CD4-positive, alpha-beta T cell treated with Interleukin-15 for 1 hour (primary cell): ENCODE results near the gene CYS1.

Source experiments
- DNase-seq: peaks from one replicate; pipeline ENCODE4 v3.0.0-alpha.2; 2020

CYS1 gene

DNA sequence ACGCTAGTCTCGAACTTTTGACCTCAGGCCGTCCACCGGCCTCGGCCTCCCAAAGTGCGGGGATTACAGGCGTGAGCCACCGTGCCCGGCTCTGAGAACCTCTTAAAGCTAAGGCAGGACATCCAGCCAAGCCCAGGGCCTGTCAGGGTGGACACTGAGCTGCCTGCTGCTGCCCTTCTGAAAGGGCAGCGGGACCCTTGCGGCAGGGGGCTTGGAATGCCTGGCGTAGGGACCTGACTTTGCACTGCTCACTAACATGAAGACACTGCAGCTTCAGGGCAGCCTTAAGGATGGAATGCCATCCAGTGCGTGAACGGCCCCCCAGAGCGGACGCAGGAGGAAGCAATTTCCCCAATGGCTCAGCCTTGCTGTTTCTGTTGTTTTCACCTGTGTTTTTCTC is 9.0 kb downstream of the CYS1 start:
- DNase-seq = no peak

DNA sequence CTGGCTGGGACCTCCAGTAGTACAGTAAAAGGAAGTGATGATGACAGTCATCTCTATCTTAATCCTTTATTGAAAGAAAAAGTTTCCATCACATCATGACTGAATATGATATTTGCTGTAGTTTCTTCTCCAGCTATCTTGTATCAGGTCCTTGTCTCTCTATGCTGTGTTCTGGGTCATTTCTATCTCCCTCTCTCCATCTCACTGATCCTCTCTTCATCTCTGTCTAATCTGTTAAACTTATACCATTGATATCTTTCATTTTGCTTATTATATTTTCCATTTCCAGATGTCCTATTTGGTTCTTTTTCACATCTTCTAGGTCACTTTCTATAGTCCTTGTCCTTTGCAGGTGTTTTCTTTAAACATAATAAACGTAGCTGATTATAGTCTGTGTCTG is 12.3 kb downstream of the CYS1 start:
- no peak for DNase-seq

DNA sequence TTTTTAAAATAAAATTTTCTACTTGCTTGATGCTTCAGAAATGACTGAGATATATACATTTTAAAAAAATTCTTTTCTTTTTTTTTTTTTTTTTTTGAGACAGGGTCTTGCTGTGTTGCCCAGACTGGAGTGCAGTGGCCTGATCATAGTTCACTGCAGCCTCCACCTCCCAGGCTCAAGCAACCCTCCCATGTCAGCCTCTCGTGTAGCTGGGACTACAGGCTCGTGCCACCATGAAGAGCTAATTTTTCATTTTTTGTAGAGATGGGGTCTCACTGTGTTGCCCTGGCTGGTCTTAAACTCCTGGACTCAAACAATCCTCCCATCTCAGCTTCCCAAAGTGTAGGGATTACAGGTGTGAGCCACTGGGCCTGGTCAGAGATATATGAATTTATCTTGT is 12.9 kb downstream of the CYS1 start:
- no peak for DNase-seq

DNA sequence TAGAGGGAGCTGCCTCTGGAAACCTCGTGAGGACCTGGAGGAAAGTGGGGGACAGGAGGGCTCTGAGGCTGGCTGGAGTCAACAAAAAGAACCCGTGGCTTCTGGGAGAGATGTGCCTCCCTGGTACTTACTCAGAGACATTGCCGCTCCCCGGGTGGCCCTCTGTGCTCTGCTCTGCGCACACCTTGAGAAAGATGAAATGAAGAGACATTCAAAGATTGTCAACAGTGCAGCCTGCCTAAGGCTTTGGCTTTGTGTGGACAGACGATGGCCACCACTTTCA is 14.5 kb downstream of the CYS1 start:
- DNase-seq = no peak

DNA sequence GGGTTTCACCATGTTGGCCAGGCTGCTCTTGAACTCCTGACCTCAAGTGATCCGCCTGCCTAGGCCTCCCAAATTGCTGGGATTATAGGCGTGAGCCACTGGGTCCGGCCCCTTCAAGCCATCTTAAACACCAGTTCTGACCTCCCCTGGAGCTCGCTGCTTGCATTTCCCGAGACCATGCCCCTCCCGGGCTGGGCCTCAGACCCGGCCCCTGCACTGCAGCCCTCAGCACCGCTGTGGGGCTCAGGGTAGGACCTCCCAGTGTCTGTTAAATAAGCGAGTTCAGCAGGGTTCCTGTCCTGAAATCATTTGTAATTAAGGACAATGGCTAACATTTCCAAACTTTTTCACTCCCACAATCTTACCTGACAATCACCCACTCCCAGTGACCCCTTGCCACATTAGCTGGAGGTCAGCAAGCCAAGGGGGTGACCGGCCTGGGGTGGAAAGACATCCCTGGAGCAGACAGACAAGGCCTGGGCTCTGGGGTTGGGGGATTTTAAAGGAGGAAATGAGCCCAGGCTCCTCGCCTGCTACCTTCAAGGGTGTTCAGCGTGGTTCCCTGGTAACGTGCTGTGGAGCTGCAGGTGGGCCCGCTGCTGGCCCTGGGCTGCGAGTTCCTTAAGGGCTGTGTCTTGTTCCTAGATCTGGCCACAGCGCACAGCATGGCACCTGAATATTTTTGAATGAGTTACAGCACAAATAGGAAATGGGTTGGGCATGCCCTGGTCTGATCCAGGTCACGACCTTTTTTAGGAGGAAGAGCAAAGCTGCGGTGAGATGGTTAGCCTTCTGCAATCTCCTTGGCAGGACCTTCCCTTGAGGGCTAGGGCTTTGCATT is 15.1 kb downstream of the CYS1 start:
- DNase-seq = no peak

DNA sequence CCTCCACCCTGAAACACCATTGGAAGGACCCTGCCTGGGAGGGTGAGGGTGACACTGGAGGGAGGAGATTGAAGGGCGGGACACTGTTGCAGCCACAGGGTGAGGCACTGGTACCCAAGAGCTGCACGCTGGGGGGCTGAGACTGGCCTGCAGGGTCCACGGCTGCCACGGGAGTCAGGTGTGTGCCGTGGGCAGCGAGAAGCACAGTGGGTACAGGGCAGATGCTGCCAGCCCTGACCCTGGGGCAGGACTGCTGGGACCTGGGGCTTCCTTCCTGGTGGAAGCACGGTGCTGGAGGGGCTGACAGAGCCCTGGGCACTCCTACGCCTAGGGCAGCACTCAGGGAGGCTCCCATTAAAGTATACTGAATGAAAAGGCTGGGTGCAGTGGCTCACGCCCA is 16.6 kb downstream of the CYS1 start:
- DNase-seq = no peak

DNA sequence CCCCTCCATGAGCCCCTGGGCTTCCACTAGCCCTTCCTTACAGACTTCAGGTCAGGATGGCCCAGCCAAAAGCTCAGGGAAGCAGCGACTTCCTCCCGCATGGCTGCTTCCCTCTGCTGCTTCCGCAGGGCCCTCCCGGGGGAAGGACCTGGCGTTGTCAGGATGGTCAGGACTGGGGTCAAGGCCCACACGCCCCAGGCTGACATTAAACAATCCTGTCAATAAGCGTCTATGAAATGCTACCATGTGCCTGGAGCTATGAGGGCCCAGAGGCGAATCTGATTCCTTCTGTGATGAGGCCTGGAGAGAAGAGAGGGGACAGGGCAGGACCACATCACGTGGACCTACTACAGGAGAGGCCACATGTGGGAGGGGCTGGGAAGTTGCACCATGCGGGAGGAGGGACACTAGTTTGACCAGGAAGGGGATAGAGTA is 17.3 kb downstream of the CYS1 start:
- no peak for DNase-seq

DNA sequence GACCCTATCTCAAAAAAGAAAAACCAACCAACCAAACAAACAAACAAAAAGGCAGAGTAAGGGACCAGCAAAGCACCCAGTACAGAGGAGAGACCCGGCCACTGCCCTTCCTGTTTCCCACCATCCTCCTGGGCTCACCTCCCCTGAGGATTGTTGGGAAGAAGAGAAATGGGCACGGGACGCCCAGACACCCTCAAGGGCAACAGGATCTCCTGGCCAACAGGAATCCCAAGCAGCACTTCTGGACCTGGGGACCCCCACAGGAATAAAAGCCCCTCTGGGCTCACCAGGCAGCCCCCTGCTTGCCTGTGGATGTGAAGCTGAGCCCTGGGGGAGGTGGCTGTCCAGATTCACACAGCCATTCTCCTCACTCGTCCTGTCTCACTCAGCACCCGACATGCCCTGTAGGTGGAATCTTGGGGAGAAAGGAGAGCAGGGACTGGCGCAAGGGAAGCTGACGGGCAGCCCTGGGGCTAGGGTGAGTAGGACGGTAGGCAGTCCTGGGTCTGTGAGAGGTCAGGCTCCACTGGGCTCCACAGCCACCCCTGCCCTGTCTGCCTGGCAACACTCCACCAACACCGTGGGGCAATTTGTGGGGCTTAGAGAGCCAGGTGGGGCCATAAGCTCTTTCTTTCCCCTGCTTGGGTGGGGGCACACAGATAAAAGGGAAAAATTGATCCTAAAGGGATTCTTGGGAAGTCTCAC is 18.8 kb downstream of the CYS1 start:
- no peak for DNase-seq

DNA sequence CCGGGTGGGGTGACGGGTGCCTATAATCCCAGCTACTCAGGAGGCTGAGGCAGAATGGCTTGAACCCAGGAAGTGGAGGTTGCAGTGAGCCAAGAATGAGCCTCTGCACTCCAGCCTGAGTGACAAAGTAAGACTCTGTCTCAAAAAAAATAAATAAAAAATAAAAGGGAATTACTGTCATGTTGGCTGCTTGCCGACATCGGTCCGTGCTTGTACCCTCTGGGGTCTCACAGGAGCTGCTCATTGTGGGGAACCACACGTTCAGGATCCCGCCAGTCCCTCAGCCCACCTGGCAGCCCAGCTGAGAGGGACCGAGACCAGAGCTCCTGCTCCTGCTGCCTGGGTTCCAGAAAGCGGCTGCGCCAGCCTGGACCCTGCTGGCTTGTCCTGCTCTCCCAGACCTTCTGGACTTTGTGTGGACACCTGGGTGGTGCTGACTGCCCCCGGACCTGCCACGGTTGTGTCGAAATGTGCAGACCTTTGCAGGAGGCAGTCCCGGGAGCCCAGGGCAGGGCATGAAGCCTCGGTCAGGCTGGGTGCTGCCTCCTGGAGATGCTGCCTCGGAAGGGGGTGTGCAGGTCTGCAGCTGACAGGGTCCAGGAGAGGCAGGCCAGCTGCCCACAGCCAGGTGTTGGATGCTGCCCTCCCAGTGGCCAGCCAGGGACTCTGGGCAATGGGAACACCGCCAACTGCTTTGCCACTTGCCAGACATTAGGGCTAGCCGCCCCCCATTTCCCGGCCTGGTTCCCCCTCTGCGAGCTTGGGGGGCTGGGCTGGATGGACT is 20.5 kb downstream of the CYS1 start:
- DNase-seq = no peak

DNA sequence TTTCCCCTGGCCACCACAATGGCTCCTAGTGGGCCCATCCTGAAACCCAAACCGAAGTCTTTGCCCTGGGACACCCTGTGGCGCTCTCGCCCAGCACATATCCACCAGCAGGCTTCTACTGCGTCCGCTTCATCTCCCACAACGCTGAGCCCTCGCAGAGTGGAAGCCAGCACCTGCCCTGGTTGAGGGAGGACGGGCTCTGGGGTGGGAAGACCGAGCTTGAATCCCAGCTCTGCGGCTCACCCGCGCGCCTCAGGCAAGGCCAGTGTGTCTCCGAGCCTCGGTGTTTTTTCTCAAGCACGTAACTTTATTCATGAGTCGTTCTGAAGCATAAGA is 21.2 kb downstream of the CYS1 start:
- no peak for DNase-seq

DNA sequence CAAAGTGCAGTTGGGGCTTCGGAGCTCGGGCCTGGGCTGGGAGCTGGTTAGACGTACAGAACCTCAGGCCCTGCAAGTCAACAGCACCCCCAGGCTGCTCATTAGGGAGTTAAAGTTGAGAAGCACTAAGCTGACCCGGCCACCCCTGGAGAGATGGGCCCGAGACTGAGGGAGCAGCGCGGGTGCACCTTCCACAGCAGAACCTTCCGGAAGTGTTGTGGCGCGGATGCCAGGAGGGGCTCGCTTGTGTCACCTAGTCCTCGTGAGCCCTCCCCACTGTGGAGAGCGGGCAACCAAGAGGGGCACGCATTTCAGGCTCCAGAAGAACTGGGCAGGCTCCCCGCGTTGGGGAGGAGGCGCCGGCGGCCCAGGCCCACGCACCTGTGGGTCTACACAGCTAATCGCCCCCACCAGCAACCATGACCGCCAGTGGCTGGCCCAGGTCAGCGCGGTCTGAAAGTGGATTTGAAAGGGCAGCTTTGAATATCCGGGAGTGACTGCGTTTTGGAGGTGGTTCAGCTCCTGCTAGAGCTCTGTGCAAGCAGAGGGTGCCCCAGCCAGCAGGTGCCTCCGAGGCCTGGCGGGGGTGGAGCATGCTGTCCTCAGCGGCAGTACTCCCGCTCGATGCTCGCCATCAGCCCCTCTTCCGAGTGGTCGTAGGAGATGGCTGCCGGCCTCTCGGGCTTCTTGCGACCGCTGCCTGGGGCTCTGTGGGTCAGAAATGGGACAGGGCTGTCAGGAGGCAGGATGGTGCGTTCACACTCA is 21.8 kb downstream of the CYS1 start:
- DNase-seq = no peak

DNA sequence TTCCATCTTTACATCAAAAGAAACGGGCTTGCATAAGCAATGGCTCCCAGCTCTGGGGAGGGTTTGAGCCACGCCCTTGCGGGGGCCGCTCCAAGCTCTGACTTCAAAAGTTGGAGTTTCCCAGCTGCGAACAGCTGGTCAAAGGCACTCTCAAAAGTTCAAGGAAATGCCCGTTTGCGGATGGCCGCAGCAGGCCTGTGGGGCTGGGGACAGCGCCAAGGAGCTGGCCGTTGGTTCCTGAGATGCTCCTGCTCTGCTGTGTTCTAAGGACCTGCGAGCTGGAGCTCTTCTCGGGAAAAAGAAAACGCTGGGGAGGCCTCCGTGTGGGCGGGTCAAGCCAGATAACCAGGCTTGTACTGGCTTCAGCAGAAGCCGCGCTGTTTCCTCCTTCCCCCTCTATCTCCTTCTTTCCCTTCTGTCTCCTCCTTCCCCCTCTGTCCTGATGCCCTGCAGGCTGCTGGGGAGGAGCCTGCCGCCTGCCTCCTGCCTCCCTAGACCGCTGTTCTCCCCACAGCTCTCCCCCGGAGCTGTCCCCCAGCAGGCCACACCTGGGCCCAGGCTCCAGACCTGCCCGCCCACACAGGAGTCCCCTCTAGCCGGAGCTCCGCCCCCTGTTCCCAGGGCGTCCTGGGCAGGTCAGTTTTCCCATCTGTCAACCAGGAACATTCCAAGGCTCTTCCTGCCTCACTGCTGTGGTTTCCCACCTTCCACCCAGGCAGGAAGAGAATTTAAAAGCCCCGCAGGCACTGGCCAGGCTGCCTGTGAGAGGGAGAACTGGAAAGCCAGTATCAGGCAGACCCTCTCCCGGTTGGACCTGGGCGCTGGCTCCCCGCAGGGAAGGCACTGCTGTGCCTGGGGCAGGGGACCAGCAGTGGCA is 22.7 kb downstream of the CYS1 start:
- DNase-seq = no peak

DNA sequence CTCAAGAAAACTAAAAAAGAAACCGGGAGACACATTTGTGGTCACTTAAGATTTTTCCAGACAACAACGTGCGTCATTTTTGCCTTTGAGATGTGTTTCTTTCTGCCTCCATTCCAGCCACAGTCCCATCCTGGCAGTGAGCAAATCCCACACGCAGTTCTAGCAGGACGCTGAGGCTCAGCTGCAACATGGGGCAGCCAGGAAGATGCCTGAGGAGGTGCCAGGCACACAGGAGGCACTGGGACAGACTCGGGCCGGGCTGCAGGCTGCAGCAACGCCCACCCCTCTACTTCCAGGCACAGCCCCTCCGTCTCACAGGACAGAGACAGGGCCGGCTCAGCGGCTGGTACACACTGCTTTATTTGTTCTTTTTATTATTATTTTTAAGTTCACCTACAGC is 23.8 kb downstream of the CYS1 start:
- DNase-seq = no peak

DNA sequence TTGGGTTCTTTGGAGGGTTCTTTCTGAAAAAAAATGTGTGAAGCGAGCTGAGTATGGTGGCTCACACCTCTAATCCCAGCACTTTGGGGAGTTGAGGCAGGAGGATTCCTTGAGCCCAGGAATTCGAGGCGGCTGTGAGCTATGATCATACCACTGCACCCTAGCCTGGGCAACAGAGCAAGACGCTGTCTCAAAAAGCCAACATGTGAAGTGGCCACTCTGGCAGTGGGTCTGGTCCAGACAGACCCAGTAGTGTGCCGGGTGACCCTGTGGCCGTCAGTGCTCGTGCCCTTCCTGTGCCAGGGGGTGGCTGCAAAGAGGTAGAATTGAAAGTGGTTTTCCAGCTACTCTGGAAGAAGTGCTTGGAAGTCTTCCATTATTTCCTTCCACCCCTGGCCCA is 25.2 kb downstream of the CYS1 start:
- DNase-seq = no peak

DNA sequence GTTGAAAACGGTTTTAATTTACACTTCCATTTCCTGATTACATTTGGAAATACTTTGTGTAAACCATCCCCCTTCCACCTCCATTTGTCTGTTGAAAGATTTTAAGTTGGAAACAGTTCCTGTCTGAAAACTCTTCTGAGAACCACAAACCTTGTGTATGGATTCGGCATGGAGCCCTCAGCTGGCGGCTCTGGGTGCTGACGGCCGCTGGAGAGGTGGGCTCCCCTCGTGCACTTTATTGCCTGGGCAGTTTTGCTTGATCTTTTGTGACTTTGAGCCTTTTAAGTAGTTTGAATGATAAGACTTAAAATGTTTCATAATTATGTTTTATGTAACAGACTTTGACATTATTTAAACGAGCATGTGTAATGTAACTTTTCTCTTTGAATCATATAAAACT is 25.8 kb downstream of the CYS1 start:
- DNase-seq = no peak

DNA sequence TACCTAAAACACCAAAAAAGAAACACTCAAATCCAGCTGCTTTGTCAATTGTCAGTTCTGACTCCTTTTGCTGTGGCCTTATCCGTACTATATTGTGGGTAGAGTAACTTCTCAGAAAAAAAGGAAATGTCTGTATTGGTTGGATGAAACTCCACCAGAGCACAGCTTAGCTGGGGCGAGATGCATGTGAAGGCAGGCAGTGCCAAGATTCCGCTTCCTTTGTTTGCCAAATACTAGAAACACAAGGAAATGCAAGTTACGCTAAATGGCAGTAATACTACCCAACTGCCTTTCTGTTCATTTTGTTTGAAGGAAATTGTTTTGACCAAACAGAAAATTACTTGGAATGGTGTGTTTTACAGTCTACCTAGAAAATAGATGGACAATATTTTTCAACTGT is 26.9 kb downstream of the CYS1 start:
- no peak for DNase-seq

DNA sequence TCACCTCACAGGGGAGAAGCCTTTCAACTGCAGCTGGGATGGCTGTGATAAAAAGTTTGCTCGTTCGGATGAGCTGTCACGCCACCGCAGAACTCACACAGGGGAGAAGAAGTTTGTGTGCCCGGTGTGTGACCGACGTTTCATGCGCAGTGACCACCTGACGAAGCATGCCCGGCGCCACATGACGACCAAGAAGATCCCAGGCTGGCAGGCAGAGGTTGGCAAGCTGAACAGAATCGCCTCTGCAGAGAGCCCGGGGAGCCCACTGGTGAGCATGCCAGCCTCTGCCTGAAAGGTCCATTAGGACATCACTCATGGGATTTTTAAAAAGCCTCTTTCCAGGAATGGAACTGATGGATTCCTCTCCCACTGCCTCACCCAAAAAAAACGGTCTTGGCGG is 28.0 kb downstream of the CYS1 start:
- DNase-seq = no peak

DNA sequence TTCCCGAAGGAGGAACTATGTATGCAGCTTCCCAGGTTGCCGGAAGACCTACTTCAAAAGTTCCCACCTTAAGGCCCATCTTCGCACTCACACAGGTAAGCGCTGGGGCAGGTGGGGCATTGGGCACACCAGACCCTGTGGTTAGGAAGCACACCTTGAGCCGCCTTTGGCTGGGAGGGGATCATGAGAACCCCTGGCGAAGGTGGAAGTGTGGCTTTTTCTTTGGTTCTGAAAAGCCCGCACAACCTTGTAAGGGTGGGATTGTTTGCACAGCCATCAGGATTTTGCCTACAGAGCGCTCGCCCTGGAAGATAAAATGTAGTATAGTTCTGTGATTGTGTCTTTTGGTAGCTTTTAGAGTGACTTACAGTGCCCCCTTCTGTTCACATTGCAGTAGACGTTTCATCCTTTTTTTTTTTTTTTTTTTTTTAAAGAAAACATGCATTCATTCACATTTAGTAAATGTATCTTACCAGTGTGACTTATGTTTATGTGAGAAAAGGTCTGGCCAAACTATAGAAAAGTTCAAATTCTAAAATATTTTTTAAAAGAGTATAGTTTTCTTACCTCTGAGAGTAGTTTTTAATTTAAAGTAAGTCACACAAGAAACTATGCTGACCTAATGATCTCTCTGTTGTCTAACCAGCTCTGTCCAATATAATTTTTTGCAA is 31.6 kb downstream of the CYS1 start:
- DNase-seq = no peak

DNA sequence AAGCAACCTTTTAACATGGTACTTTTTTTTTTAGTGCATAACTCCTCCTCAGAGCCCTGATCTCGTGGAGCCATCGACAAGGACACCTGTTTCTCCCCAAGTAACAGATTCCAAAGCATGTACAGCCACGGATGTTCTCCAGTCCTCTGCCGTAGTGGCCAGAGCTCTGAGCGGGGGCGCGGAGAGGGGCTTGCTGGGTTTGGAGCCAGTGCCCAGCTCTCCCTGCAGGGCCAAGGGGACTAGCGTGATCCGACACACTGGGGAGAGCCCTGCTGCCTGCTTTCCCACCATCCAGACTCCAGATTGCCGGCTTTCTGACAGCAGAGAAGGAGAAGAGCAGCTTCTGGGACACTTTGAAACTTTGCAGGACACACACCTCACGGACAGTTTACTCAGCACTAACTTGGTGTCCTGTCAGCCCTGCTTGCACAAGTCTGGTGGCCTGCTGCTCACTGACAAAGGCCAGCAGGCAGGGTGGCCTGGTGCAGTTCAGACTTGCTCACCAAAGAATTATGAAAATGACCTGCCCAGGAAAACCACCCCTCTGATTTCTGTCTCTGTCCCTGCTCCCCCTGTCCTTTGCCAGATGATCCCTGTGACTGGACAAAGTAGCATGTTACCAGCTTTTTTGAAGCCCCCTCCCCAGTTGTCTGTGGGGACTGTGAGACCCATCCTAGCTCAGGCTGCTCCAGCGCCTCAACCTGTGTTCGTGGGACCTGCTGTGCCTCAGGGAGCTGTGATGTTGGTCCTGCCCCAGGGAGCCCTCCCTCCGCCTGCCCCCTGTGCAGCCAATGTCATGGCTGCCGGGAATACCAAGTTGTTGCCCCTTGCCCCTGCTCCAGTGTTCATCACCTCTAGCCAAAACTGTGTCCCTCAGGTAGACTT is 32.4 kb downstream of the CYS1 start:
- DNase-seq = no peak

DNA sequence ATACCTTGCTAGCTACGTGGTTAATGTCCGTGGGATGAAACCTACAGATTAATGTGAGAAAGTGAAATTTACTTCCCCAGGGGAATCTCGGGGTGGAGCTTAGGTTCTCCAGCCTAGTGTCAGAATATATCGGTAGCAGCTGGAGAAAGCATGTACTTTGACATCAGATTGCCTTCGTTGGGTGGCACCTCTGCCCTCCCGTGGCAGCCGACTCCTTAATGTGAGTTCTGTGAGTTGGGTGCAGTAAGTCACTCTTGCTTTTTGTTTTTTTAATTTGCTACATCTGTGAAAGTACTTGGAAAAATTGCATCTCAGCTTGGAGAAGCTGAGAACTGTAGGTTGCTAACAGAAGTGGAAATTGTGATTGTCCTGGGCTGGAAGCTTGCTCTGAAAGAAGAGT is 33.3 kb downstream of the CYS1 start:
- no peak for DNase-seq
